ENCODE measurements around the gene LRP1B.

DNA sequence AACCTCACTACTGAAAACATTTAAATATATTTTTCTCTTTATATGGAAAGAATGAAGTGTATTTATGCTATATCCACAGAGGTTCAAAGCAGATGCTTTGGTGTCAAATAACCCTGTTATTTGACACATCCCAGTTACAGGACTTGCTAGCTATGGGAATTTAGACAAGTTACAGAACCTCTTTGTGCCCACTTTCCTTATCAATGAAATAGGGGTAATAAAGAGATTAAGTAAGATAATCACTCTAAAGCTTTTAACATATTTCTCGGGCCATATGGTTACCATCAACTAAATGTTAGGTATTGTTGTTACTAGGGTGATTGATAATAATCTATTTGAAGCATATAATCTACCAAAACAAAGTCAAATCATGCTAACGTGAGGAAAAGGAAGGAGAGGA is 1690.0 kb downstream of the LRP1B start:
- TF ChIP-seq CTCF (IDR thresholded peaks at IDR 0.05) (no peak), POLR2A (IDR thresholded peaks at IDR 0.05) (no peak)

Data from tibial nerve (tissue), 3 donors.